Stomach (tissue), 4 donors: ENCODE results near the gene SYT7.

Experiments
- CTCF ChIP-seq, 7 experiments: fragments of 450-650 bp in 4 of 7; fragments of 200-600 bp in 3 of 7; sonication (generic) in 3 of 7; IDR thresholded peaks; one replicate each; pipeline ENCODE4 v1.5.1; 2016 to 2019; ENCODE audit warnings: antibody characterized with exemption in 7 of 7, control low read depth in 2 of 7, mild to moderate bottlenecking in 1 of 7
- POLR2A ChIP-seq, 4 donors: fragments of 450-650 bp; IDR thresholded peaks; one replicate each; pipeline ENCODE4 v1.6.1; 2016; ENCODE audit warnings: antibody characterized with exemption in 4 of 4, control low read depth in 2 of 4, mild to moderate bottlenecking in 1 of 4, moderate library complexity in 1 of 4
- POLR2AphosphoS5 ChIP-seq, 3 donors: sonication (generic); formaldehyde crosslinking; IDR thresholded peaks; one replicate each; pipeline ENCODE4 v1.6.1; 2016; ENCODE audit warnings: antibody characterized with exemption in 3 of 3

DNA sequence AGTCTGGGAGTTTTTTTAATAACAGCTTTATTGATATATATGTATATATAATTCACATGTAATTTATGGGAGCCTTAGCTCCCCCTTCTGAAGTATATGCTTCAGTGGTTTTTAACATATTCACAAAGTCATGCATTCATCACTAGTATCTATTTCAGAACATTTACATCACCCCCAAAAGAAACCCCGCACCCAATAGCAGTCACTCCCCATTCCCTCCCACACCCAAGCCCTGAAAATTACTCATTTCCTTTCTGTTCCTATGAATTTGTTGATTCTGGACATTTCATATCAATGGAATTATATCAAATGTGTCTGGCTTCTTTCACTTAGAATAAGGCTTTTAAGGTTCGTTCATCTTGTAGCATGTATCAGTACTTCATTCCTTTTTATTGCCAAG is 35.6 kb upstream of the SYT7 start:
- TF ChIP-seq CTCF (IDR thresholded peaks at IDR 0.05) (no peak), POLR2AphosphoS5 (IDR thresholded peaks at IDR 0.05) (no peak), POLR2A (IDR thresholded peaks at IDR 0.05) (no peak)
